GM13977 (cell line): Measurements from ENCODE around the gene FTSJ3.

ENCODE experiments used
- DNase-seq: peaks from one replicate; pipeline ENCODE4 v3.0.0; 2012; ENCODE audit warnings: low spot score
- in situ Hi-C: fragments of 300-500 bp; cut with MboI; formaldehyde crosslinking; loops from one replicate; pipeline ENCODE4 v1.12.0; 2022; ENCODE audit warnings: low sequenced_read_pairs, low pct_unique_long_range_greater_than_20kb, mixed read lengths, inconsistent platforms; ENCODE audit not compliant: unreplicated experiment
- TF ChIP-seq, protein P1 (sequence below): IDR thresholded peaks from 2 replicates; pipeline ENCODE4 v1.5.1; 2012; ENCODE audit warnings: mild to moderate bottlenecking, control low read depth; ENCODE audit not compliant: insufficient read depth; ENCODE audit errors: extremely low read depth, missing control alignments

The FTSJ3 gene

GRCh38 chr17:63855185-63855584 is 27.7 kb upstream of the FTSJ3 start:
- in situ Hi-C loops: no loop called here
- TF ChIP-seq, protein P1, sequence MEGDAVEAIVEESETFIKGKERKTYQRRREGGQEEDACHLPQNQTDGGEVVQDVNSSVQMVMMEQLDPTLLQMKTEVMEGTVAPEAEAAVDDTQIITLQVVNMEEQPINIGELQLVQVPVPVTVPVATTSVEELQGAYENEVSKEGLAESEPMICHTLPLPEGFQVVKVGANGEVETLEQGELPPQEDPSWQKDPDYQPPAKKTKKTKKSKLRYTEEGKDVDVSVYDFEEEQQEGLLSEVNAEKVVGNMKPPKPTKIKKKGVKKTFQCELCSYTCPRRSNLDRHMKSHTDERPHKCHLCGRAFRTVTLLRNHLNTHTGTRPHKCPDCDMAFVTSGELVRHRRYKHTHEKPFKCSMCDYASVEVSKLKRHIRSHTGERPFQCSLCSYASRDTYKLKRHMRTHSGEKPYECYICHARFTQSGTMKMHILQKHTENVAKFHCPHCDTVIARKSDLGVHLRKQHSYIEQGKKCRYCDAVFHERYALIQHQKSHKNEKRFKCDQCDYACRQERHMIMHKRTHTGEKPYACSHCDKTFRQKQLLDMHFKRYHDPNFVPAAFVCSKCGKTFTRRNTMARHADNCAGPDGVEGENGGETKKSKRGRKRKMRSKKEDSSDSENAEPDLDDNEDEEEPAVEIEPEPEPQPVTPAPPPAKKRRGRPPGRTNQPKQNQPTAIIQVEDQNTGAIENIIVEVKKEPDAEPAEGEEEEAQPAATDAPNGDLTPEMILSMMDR: no peak
- DNase-seq: no peak

DNA sequence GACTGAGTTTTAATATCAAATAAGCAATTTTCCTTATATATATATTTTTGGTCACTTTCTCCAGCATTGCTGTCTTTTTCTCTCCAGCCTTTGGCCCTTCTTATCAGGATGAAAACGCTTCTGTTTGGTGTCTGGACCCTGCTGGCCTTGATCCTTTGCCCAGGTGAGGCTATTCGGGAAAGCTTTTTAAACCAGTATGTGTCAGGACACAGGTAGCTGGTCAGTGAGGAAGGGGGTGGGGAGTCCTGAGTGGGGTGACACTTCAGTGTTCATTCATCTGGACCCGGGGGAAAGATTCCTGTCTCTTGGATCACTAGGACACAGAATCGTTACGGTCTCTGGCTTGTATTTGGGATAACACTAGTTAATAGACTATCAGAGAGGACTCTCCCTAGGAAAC is 27.2 kb upstream of the FTSJ3 start:
- in situ Hi-C loops: no loop called here
- no peak for DNase-seq
- TF ChIP-seq, protein P1: no peak

DNA sequence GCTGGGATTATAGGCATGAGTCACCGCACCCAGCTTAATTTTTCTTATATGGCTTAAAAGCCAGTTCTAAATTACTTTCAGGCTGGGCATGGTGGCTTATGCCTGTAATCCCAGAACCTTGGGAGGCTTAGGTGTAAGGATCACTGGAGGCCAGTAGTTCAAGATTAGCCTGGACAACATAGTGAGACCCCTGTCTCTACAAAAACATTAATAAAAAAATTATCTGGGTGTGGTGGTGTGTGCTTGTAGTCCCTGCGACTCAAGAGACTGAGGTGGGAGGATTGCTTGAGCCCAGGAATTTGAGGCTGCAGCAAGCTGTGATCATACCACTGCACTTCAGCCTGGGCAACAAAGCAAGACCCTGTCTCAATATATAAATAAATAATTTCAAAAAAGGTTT is 25.8 kb upstream of the FTSJ3 start:
- in situ Hi-C loops: no loop called here
- TF ChIP-seq, protein P1: no peak
- no peak for DNase-seq

- DNase-seq: no peak
- in situ Hi-C loops: no loop called here
- TF ChIP-seq, protein P1: no peak
These were observed 22.9 kb upstream of the FTSJ3 start for GRCh38 chr17:63850401-63850800.

- TF ChIP-seq, protein P1: peak; percentile 83
- in situ Hi-C loops: loop anchor here (25.0 kb wide), 1 partner anchor 412 kb away; the partner anchor contains the start of gene CYB561
- peak; percentile 96 for DNase-seq
These were observed 21.6 kb upstream of the FTSJ3 start for GRCh38 chr17:63848834-63849689.

DNA sequence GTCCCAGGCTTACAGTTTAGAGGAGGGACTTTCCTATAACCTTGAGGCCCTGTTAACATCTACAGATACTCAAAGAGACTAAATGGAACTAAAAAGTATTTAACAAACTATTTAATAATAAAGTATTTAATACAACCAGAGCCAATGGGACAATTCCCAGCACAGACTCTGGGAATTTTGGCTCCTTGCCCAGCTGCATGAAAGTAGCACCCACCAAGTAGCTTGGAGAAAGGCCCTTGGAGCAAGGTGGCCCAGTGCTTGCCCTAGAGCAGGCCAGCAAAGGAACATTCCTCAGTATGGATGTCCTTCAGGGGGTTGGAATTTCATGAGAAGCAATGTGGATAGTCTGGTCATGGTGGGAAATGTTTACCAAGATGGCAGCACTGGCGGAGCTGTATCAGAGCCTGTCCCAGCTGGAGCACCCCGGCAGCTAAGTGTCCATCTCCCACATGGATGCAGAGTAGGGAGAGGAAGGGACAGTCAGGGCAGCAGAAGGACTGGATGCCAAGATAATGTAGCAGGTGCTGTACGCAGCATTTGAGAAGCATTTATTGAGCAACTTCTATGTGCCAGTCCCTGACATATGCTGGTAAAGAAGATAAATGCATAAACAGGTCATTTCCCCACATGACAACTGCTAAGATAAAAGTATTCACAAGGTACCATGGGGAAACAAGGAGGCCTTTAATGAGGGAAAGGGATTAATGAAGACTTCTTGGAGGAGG is 20.2 kb upstream of the FTSJ3 start:
- TF ChIP-seq, protein P1: no peak
- DNase-seq: no peak
- in situ Hi-C loops: loop anchor here (25.0 kb wide), 1 partner anchor 410 kb away; the partner anchor contains the start of gene CYB561
